ENCODE measurements around the gene TSC22D4. TPM values are rescaled to one million over a fixed set of nuclear protein-coding genes. Genes with fewer than 3 reads are reported as not detected.

The TSC22D4 gene
- total and polyA plus RNA-seq, 4 donors: 5.5 to 21.2 (median 11.4) TPM

- H3K9me3 ChIP-seq (ENCODE audit: control insufficient read depth in 4 of 4, low read length in 3 of 4): no peaks in the 10 kb centered on the region
- WGBS: 93% methylated on average over 10 of the region's 10 CpGs
- no peak for DNase-seq (ENCODE audit: low spot score)
- no peak overlapping the region for H3K4me3 ChIP-seq (ENCODE audit: low read depth in 1 of 3, low read length in 3 of 3)
- H3K9ac ChIP-seq (ENCODE audit: low read depth in 1 of 2, low read length in 2 of 2): no peak overlapping the region
- H3K27ac ChIP-seq (ENCODE audit: low read depth in 1 of 2, low read length in 2 of 2): no peak overlapping the region
- no peaks in the 10 kb centered on the region for H3K27me3 ChIP-seq (ENCODE audit: control insufficient read depth in 4 of 4, insufficient read depth in 4 of 4, low read length in 3 of 4)
- H3K36me3 ChIP-seq (ENCODE audit: control insufficient read depth in 4 of 4, insufficient read depth in 3 of 4, low read depth in 1 of 4, low read length in 3 of 4): no peaks in the 10 kb centered on the region
- H3K4me1 ChIP-seq (ENCODE audit: control insufficient read depth in 4 of 4, insufficient read depth in 4 of 4, low read length in 3 of 4): peaks cover 0 to 6% (median 4%) of the 10 kb centered on the region in 4 donors
- TF ChIP-seq HNF4G (IDR thresholded peaks at IDR 0.05): no peak
These were observed 10.1 kb upstream of the TSC22D4 start for GRCh38 chr7:100489121-100489520.

GRCh38 chr7:100488333-100489095 lies 9.5 kb upstream of the TSC22D4 start:
- WGBS: 95% methylated on average over 44 of the region's 44 CpGs

More at GRCh38 chr7:100488333-100489095, 9.5 kb upstream of the TSC22D4 start:
- no peaks in the 10 kb centered on the region for H3K9me3 ChIP-seq (ENCODE audit: control insufficient read depth in 4 of 4, low read length in 3 of 4)
- no peaks in the 10 kb centered on the region for H3K36me3 ChIP-seq (ENCODE audit: control insufficient read depth in 4 of 4, insufficient read depth in 3 of 4, low read depth in 1 of 4, low read length in 3 of 4)
- TF ChIP-seq FOXA2 (IDR thresholded peaks at IDR 0.05): no peak
- no peak for TF ChIP-seq RAD21 (IDR thresholded peaks at IDR 0.05)
- no peak for TF ChIP-seq SP1 (IDR thresholded peaks at IDR 0.05)
- no peak for TF ChIP-seq RXRA (IDR thresholded peaks at IDR 0.05)
- no peak for TF ChIP-seq HNF4A (conservative IDR thresholded peaks at IDR 0.05)
- TF ChIP-seq REST (IDR thresholded peaks at IDR 0.05): no peak
- no peak for TF ChIP-seq HNF4G (IDR thresholded peaks at IDR 0.05)
- TF ChIP-seq ZBTB33 (IDR thresholded peaks at IDR 0.05): no peak
- no peak for TF ChIP-seq JUND (IDR thresholded peaks at IDR 0.05)
- H3K4me3 ChIP-seq (ENCODE audit: low read depth in 1 of 3, low read length in 3 of 3): no peak overlapping the region
- DNase-seq (ENCODE audit: low spot score): no peak
- peaks cover 0 to 5% (median 4%) of the 10 kb centered on the region in 4 donors for H3K4me1 ChIP-seq (ENCODE audit: control insufficient read depth in 4 of 4, insufficient read depth in 4 of 4, low read length in 3 of 4)
- no peak overlapping the region for H3K9ac ChIP-seq (ENCODE audit: low read depth in 1 of 2, low read length in 2 of 2)
- no peak overlapping the region for H3K27ac ChIP-seq (ENCODE audit: low read depth in 1 of 2, low read length in 2 of 2)
- no peaks in the 10 kb centered on the region for H3K27me3 ChIP-seq (ENCODE audit: control insufficient read depth in 4 of 4, insufficient read depth in 4 of 4, low read length in 3 of 4)

All from liver (tissue), 9 donors.